Measurements from ENCODE around the gene SDF4. TPM values are rescaled to one million over a fixed set of nuclear protein-coding genes. Genes with fewer than 3 reads are reported as not detected.

The SDF4 gene
- total and polyA plus RNA-seq, 2 of the 8 experiments (the other 6 are each of a cell fraction or from before 2014, with no cell fraction given): 45.5 to 75.6 TPM

GRCh38 chr1:1273512-1274298 lies 41.9 kb upstream of the SDF4 start, which contains the start of gene UBE2J2 (continued):
- TF ChIP-seq KDM4A (IDR thresholded peaks at IDR 0.05; ENCODE audit: low read depth, low read length, severe bottlenecking) (peak; percentile 62), TBP (IDR thresholded peaks at IDR 0.05; ENCODE audit: low read depth, low read length) (peak; percentile 65; the same call in 1 of the 2 replicates), SAP30 (IDR thresholded peaks at IDR 0.05; ENCODE audit: insufficient read depth, insufficient replicate concordance, low read length) (no peak), RAD21 (IDR thresholded peaks at IDR 0.05 in 1 of 2, conservative IDR thresholded peaks at IDR 0.05 in 1 of 2; ENCODE audit: low read depth in 2 of 2, low read length in 2 of 2) (no peak), ATF3 (IDR thresholded peaks at IDR 0.05; ENCODE audit: insufficient read depth, low read depth, low read length) (no peak), KDM1A (IDR thresholded peaks at IDR 0.05; ENCODE audit: borderline replicate concordance, low read length) (0 out of 2 replicates have a peak, but pooled peaks have one; percentile 31), PHF8 (conservative IDR thresholded peaks at IDR 0.05; ENCODE audit: low read depth, low read length) (peak; percentile 76), TAF1 (IDR thresholded peaks at IDR 0.05; ENCODE audit: low read depth, low read length) (peak; percentile 74), E2F6 (IDR thresholded peaks at IDR 0.05) (peak; percentile 56), YY1 (IDR thresholded peaks at IDR 0.05; ENCODE audit: low read depth, low read length) (peak; percentile 97), RBBP5 (IDR thresholded peaks at IDR 0.05; ENCODE audit: borderline replicate concordance, low read depth, low read length) (peak; percentile 41; the same call in 1 of the 2 replicates), NRF1 (IDR thresholded peaks at IDR 0.05; ENCODE audit: low read depth, low read length) (peak; percentile 38), TAF7 (optimal IDR thresholded peaks at IDR 0.05; ENCODE audit: borderline replicate concordance, low read depth, low read length) (peak; percentile 28), GABPA (IDR thresholded peaks at IDR 0.05; ENCODE audit: borderline replicate concordance, insufficient read depth, low read length) (peak; percentile 86), SP2 (IDR thresholded peaks at IDR 0.05; ENCODE audit: low read length) (peak; percentile 77), SUZ12 (IDR thresholded peaks at IDR 0.05; ENCODE audit: low read length) (no peak), MAX (IDR thresholded peaks at IDR 0.05) (0 out of 2 replicates have a peak, but pooled peaks have one; percentile 45)

Data from H1 (cell line).